ENCODE measurements around the gene PRR5L. TPM values are rescaled to one million over a fixed set of nuclear protein-coding genes. Genes with fewer than 3 reads are reported as not detected.

The PRR5L gene
- total and polyA plus RNA-seq, 2 experiments from 2014 or later: 3.1 to 8.9 TPM

- TF ChIP-seq ZNF462 (CRISPR knock-in tag; IDR thresholded peaks at IDR 0.05): no peak
- no peak for TF ChIP-seq NANOG (IDR thresholded peaks at IDR 0.05; ENCODE audit: borderline replicate concordance)
- TF ChIP-seq EZH2phosphoT487 (IDR thresholded peaks at IDR 0.05; ENCODE audit: unreplicated experiment): no peak
Measured at GRCh38 chr11:36389811-36390210, 93.7 kb downstream of the PRR5L start (continued).

- peaks cover 4% of the 10 kb centered on the region; the same call in 1 of the 3 replicates for H3K4me1 Mint-ChIP-seq
- ATAC-seq: no peak
Measured at GRCh38 chr11:36390963-36391471, 94.9 kb downstream of the PRR5L start.

GRCh38 chr11:36392196-36392595 lies 96.1 kb downstream of the PRR5L start:
- no peak overlapping the region for H3K27ac Mint-ChIP-seq
- Histone ChIP-seq H3K27me3 (ENCODE audit: insufficient read depth) (no peaks in the 10 kb centered on the region), H3K4me3 (no peak overlapping the region), H4K20me1 (replicated peaks; ENCODE audit: insufficient read depth) (no peaks in the 10 kb centered on the region), H3K4me2 (no peak overlapping the region), H3K79me2 (replicated peaks; ENCODE audit: insufficient read depth) (no peaks in the 10 kb centered on the region), H3K4me1 (ENCODE audit: insufficient read depth) (no peaks in the 10 kb centered on the region), H3K9me2 (ENCODE audit: insufficient read depth) (no peaks in the 10 kb centered on the region), H3K36me3 (ENCODE audit: insufficient read depth) (no peaks in the 10 kb centered on the region), H3F3A (replicated peaks; ENCODE audit: low read depth) (no peaks in the 10 kb centered on the region), H3K27ac (ENCODE audit: low read depth) (no peak overlapping the region), H2AFZ (no peak overlapping the region)
- no peaks in the 10 kb centered on the region for H3K36me3 Mint-ChIP-seq (ENCODE audit: low read depth)
- no peaks in the 10 kb centered on the region for H3K9me3 Mint-ChIP-seq
- no peak for DNase-seq (ENCODE audit: low spot score)
- ATAC-seq: no peak
- no peak overlapping the region for H3K4me3 Mint-ChIP-seq
- H3K4me1 Mint-ChIP-seq: peaks cover 4% of the 10 kb centered on the region; the same call in 1 of the 3 replicates
- H3K27me3 Mint-ChIP-seq (ENCODE audit: insufficient read depth, low read depth, poor library complexity): no peaks in the 10 kb centered on the region
- TF ChIP-seq CREB1 (CRISPR knock-in tag; IDR thresholded peaks at IDR 0.05; ENCODE audit: low read depth) (no peak), ZNF331 (CRISPR knock-in tag; IDR thresholded peaks at IDR 0.05; ENCODE audit: low read depth) (no peak), EZH2 (IDR thresholded peaks at IDR 0.05; ENCODE audit: low read depth, unreplicated experiment) (no peak), REST (IDR thresholded peaks at IDR 0.05; ENCODE audit: unreplicated experiment) (no peak), STAT1 (IDR thresholded peaks at IDR 0.05; ENCODE audit: unreplicated experiment) (no peak)

More at GRCh38 chr11:36390963-36391471, 94.9 kb downstream of the PRR5L start:
- Histone ChIP-seq H3K4me3 (no peak overlapping the region), H3K4me2 (no peak overlapping the region), H3K4me1 (ENCODE audit: insufficient read depth) (no peaks in the 10 kb centered on the region), H3K79me2 (replicated peaks; ENCODE audit: insufficient read depth) (no peaks in the 10 kb centered on the region), H3K9me2 (ENCODE audit: insufficient read depth) (no peaks in the 10 kb centered on the region), H3F3A (replicated peaks; ENCODE audit: low read depth) (no peaks in the 10 kb centered on the region), H3K36me3 (ENCODE audit: insufficient read depth) (no peaks in the 10 kb centered on the region), H2AFZ (no peak overlapping the region), H4K20me1 (replicated peaks; ENCODE audit: insufficient read depth) (no peaks in the 10 kb centered on the region), H3K27me3 (ENCODE audit: insufficient read depth) (no peaks in the 10 kb centered on the region), H3K27ac (ENCODE audit: low read depth) (no peak overlapping the region)
- TF ChIP-seq CREB1 (CRISPR knock-in tag; IDR thresholded peaks at IDR 0.05; ENCODE audit: low read depth) (no peak), STAT1 (IDR thresholded peaks at IDR 0.05; ENCODE audit: unreplicated experiment) (no peak)
- Mint-ChIP-seq H3K36me3 (ENCODE audit: low read depth) (no peaks in the 10 kb centered on the region), H3K27ac (no peak overlapping the region), H3K9me3 (no peaks in the 10 kb centered on the region), H3K4me3 (no peak overlapping the region), H3K27me3 (ENCODE audit: insufficient read depth, low read depth, poor library complexity) (no peaks in the 10 kb centered on the region)
- no peak for DNase-seq (ENCODE audit: low spot score)

Measured in GM23338 (cell line).